Measurements from ENCODE around the gene COL18A1.

- no peak for TF ChIP-seq CTCF (IDR thresholded peaks at IDR 0.05)
- no peak for TF ChIP-seq RFX5 (IDR thresholded peaks at IDR 0.05)
- TF ChIP-seq FOSB (CRISPR knock-in tag; IDR thresholded peaks at IDR 0.05): no peak
- TF ChIP-seq GATA3 (IDR thresholded peaks at IDR 0.05; ENCODE audit: borderline replicate concordance): no peak
- no peak for TF ChIP-seq MAFK (IDR thresholded peaks at IDR 0.05; ENCODE audit: partially characterized antibody)
- TF ChIP-seq POLR2A (IDR thresholded peaks at IDR 0.05; ENCODE audit: low read length): no peak
- no peak for TF ChIP-seq REST (IDR thresholded peaks at IDR 0.05)
- TF ChIP-seq SMC3 (IDR thresholded peaks at IDR 0.05): no peak
- TF ChIP-seq RCOR1 (IDR thresholded peaks at IDR 0.05; ENCODE audit: low read depth, low read length): no peak
Measured at GRCh38 chr21:45512626-45513002, 107.6 kb downstream of the COL18A1 start.

Data from A549 (cell line).